ENCODE measurements around the gene BTN1A1. TPM values are rescaled to one million over a fixed set of nuclear protein-coding genes. Genes with fewer than 3 reads are reported as not detected.

BTN1A1 gene
- total and polyA plus RNA-seq, 10 of the 15 experiments (the other 5 are each of a cell fraction or from before 2014, with no cell fraction given) = 0.05 to 2.2 (median 0.87) TPM

- TF ChIP-seq ZNF687 (IDR thresholded peaks at IDR 0.05) (peak; percentile 62), GABPA (IDR thresholded peaks at IDR 0.05; ENCODE audit: low read depth) (no peak), BCLAF1 (IDR thresholded peaks at IDR 0.05) (no peak), USF2 (IDR thresholded peaks at IDR 0.05; ENCODE audit: borderline replicate concordance, low read depth, low read length) (no peak), MLLT1 (IDR thresholded peaks at IDR 0.05) (peak; percentile 38), CUX1 (IDR thresholded peaks at IDR 0.05; ENCODE audit: insufficient replicate concordance, low read depth, low read length) (no peak), JUNB (IDR thresholded peaks at IDR 0.05) (no peak), CREM (IDR thresholded peaks at IDR 0.05; ENCODE audit: low read depth) (no peak), ESRRA (IDR thresholded peaks at IDR 0.05; ENCODE audit: low read length) (0 out of 2 replicates have a peak, but pooled peaks have one; percentile 6), PML (IDR thresholded peaks at IDR 0.05; ENCODE audit: low read length) (peak; percentile 36; the same call in 1 of the 2 replicates)
These were observed 36.6 kb downstream of the BTN1A1 start (continued) for GRCh38 chr6:26536571-26537159.

All from GM12878 (cell line).